DMS153 treated with DMSO at 0.1 percent for 48 hours (cell line): Measurements from ENCODE around the gene PGP.

Source experiments
- DNase-seq: peaks from one replicate; lab custom pipeline; 2025; ENCODE audit not compliant: unreplicated experiment; lab: John Stamatoyannopoulos, UW

Gene PGP

GRCh38 chr16:2167068-2167638, 47.5 kb downstream of the PGP start:
- no peak for DNase-seq

DNA sequence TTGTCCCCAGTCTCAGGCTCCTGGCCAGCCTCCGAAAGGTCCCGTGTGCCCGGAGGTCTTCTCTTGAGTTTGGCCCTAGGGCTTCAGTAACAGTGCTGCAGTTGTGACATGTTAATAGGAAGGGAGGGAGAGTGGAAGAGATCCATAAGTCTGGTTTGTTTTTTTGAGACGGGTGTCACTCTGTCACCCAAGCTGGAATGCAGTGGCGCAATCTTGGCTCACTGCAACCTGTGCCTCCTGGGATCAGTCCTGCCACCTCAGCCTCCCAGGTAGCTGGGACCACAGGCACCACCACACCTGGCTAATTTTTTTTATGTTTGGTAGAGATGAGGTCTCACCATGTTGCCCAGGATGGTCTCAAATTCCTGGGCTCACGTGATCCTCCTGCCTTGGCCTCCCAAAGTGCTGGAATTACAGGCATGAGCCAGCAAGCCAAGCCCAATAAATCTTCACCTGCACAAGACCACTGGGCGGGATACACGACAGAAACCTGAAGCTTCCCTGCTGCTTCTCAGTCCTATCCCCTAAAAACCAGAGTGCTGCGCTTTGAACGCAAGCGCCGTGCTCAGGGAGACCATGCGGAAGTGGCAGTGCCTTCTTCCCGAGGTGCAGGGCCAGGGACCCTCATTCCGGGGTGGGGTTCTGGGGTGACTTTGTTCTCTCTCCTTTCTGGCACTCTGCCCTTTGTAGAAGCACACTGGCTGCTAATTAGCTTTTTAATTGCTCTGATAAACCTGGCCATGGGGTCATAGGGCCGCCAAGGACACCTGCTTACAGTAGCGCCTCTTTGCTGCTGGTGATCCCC, 48.2 kb downstream of the PGP start:
- no peak for DNase-seq

GRCh38 chr16:2165861-2166260, 48.8 kb downstream of the PGP start:
- DNase-seq, result no peak

DNA sequence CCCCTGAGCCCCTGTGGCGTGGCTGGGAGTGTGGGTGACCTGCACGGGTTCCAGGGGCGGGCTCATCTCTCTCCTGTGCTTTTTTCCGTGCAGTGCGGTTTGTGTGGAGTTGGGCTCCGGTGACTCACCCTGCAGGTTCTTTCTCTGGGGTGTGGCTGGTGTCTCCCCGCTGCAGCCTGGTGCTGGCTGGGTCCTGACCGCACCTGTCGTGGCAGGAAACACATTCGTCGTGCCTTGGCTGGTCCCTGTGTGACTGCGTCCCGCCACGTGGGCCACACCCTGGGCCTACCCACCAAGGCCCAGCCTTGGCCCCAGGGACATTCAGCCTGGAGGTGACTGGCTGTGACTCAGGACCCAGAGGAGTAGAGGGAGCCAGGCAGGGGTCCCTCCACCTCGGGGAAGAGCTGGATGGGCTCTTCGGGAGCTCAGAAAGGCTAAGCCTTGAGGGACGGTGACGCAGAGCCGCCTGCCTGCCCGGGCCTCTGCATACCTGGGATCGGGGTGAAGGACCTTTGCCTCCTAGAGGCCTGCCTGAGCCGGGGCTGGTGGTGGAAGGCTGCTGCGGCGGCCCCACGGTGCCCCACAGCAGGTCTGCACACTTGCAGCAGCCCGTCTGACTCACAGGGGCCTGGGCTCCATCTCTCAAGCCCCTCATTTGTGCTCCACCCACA, 51.3 kb downstream of the PGP start:
- DNase-seq, result no peak

GRCh38 chr16:2162676-2163118, 51.9 kb downstream of the PGP start:
- no peak for DNase-seq

- DNase-seq, result no peak
Measured at GRCh38 chr16:2161911-2162310, 52.7 kb downstream of the PGP start.
